Islet precursor cell (in vitro differentiated cells): ENCODE measurements around the gene PXMP4.

ENCODE experiments used
- DNase-seq: peaks from one replicate; pipeline ENCODE4 v3.0.0-alpha.2; 2018

The PXMP4 gene

GRCh38 chr20:33667676-33668465, 52.2 kb downstream of the PXMP4 start:
- peak; percentile 87 for DNase-seq

GRCh38 chr20:33667245-33667675, 52.9 kb downstream of the PXMP4 start:
- DNase-seq: no peak

GRCh38 chr20:33666293-33667244, 53.5 kb downstream of the PXMP4 start, which contains the start of gene ACTL10:
Gene ACTL10 (plus strand): TSS chr20:33666943. CDS start chr20:33667498, 555 bp downstream.
- peak; percentile 97 for DNase-seq

GRCh38 chr20:33664762-33665144, 55.4 kb downstream of the PXMP4 start:
- no peak for DNase-seq

- DNase-seq: no peak
These were observed 55.9 kb downstream of the PXMP4 start for GRCh38 chr20:33664085-33664761.

- peak; percentile 86 for DNase-seq
These were observed 56.7 kb downstream of the PXMP4 start for GRCh38 chr20:33663161-33664084.

- DNase-seq: no peak
These were observed 57.9 kb downstream of the PXMP4 start, which contains the start of gene C20orf144 for GRCh38 chr20:33662172-33662571. Gene C20orf144 (plus strand): TSS chr20:33662327. CDS start chr20:33662346, 19 bp downstream.

GRCh38 chr20:33660685-33661058, 59.4 kb downstream of the PXMP4 start:
- DNase-seq: no peak

GRCh38 chr20:33660035-33660684, 60.0 kb downstream of the PXMP4 start:
- DNase-seq: no peak

GRCh38 chr20:33659341-33660034, 60.6 kb downstream of the PXMP4 start:
- DNase-seq: no peak

- DNase-seq: no peak
These were observed 61.2 kb downstream of the PXMP4 start for GRCh38 chr20:33658929-33659328.

- DNase-seq: no peak
These were observed 61.6 kb downstream of the PXMP4 start for GRCh38 chr20:33658510-33658909.

GRCh38 chr20:33657704-33658095, 62.4 kb downstream of the PXMP4 start:
- DNase-seq: no peak

- no peak for DNase-seq
These were observed 63.1 kb downstream of the PXMP4 start for GRCh38 chr20:33656783-33657703.

- no peak for DNase-seq
These were observed 63.9 kb downstream of the PXMP4 start for GRCh38 chr20:33656010-33656782.

GRCh38 chr20:33655164-33655563, 64.9 kb downstream of the PXMP4 start:
- no peak for DNase-seq

- peak; percentile 74 for DNase-seq
These were observed 65.4 kb downstream of the PXMP4 start for GRCh38 chr20:33654680-33655161.

- no peak for DNase-seq
These were observed 66.1 kb downstream of the PXMP4 start for GRCh38 chr20:33653900-33654596.
